Common myeloid progenitor, CD34-positive (primary cell): ENCODE measurements around the gene JAKMIP1.
A peak's percentile ranks its signal among the peaks of the same experiment; 100 is the strongest.

Experiments used
- CTCF ChIA-PET: fragments of 350-600 bp; sonication (Branson Sonifier 250); formaldehyde crosslinking; loops from one replicate; lab custom pipeline; 2021; ENCODE audit warnings: antibody characterized with exemption; lab: Charles Lee
- POLR2A ChIA-PET: fragments of 350-600 bp; sonication (Branson Sonifier 250); formaldehyde crosslinking; loops from one replicate; lab custom pipeline; 2021; ENCODE audit warnings: antibody characterized with exemption; lab: Charles Lee
- DNase-seq, 3 donors: peaks; one replicate each; pipeline versions ENCODE4 v3.0.0 to v3.0.0-alpha.2; 2013
- H3K27ac ChIP-seq, 2 experiments: 1 replicate in 1 of 2; 2 replicates in 1 of 2; pipeline ENCODE4 v1.7.0; 2013; ENCODE audit warnings: inconsistent platforms in 2 of 2, low read length in 2 of 2, mild to moderate bottlenecking in 2 of 2, low read depth in 1 of 2, moderate library complexity in 1 of 2; ENCODE audit not compliant: severe bottlenecking in 2 of 2, insufficient read depth in 1 of 2, poor library complexity in 1 of 2
- H3K27me3 ChIP-seq, 5 experiments: replicated peaks in 2 of 5; 1 replicate in 3 of 5; 2 replicates in 2 of 5; pipeline versions ENCODE4 v1.6.1 to v1.7.0; 2013; ENCODE audit warnings: low read length in 4 of 5, mild to moderate bottlenecking in 2 of 5, moderate library complexity in 2 of 5, inconsistent platforms in 1 of 5; ENCODE audit not compliant: insufficient read depth in 5 of 5, control insufficient read depth in 4 of 5
- H3K36me3 ChIP-seq, 4 experiments: 1 replicate in 2 of 4; 2 replicates in 2 of 4; pipeline versions ENCODE4 v1.6.1 to v1.7.0; 2013; ENCODE audit warnings: low read length in 3 of 4, control low read depth in 1 of 4, mild to moderate bottlenecking in 1 of 4; ENCODE audit not compliant: control insufficient read depth in 4 of 4, insufficient read depth in 4 of 4
- H3K4me1 ChIP-seq, 4 experiments: 1 replicate in 3 of 4; 2 replicates in 1 of 4; pipeline versions ENCODE4 v1.6.1 to v1.7.1; 2013; ENCODE audit warnings: low read length in 3 of 4, mild to moderate bottlenecking in 3 of 4, control low read depth in 1 of 4, inconsistent platforms in 1 of 4, moderate library complexity in 1 of 4; ENCODE audit not compliant: control insufficient read depth in 4 of 4, insufficient read depth in 4 of 4; ENCODE audit errors: control extremely low read depth in 1 of 4
- H3K4me3 ChIP-seq, 7 experiments: 1 replicate in 4 of 7; 2 replicates in 3 of 7; pipeline versions ENCODE4 v1.5.1 to v1.7.0; 2013; ENCODE audit warnings: mild to moderate bottlenecking in 7 of 7, low read length in 6 of 7, moderate library complexity in 6 of 7, inconsistent platforms in 2 of 7, low read depth in 2 of 7, control low read depth in 1 of 7; ENCODE audit not compliant: insufficient read depth in 4 of 7, control insufficient read depth in 1 of 7; ENCODE audit errors: extremely low read depth in 1 of 7
- H3K9me3 ChIP-seq, 5 experiments: 1 replicate in 4 of 5; 2 replicates in 1 of 5; pipeline versions ENCODE4 v1.6.1 to v1.7.1; 2013; ENCODE audit warnings: low read length in 4 of 5, mild to moderate bottlenecking in 2 of 5, inconsistent platforms in 1 of 5, low read depth in 1 of 5, moderate library complexity in 1 of 5; ENCODE audit not compliant: control insufficient read depth in 4 of 5, insufficient read depth in 2 of 5; ENCODE audit errors: control extremely low read depth in 1 of 5
- WGBS: methylation state at CpG from one replicate; pipeline ENCODE4 v1.1.5; 2013; ENCODE audit not compliant: insufficient coverage; 5-methylcytosine and 5-hydroxymethylcytosine counted together

JAKMIP1 gene

DNA sequence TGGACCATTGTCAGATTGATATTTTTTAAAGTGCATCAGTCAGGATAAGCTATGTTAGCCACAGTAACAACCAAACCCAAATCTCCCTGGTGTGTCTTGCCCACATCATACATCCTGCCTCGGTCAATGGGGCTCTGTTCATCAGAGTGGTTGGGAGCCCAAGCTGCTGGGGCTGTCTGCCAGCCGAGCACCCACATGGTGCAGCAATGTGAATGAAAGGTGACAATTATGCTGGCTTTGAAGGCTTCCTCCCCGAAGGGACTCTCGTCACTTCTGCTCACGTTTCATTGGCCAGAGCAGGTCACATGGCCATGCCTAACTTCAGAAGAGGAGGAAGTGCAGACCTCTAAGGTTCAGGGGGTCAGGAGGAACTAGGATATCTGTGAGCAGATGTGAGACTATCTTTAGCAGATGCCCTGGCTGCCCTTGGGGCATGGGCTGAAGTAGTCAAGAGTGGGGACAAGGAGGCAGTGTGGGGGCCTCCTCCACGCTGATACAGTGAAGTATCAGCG is 1.3 kb upstream of the JAKMIP1 start:
- H3K27me3 ChIP-seq: peaks cover 0 to 91% (median 45%) of the 10 kb centered on the region in 5 experiments
- no peak overlapping the region for H3K4me3 ChIP-seq
- H3K36me3 ChIP-seq: no peaks in the 10 kb centered on the region
- ChIA-PET CTCF (interaction anchor here (1.0 to 1.8 kb wide), 2 partner anchors 49 to 1950 kb away, joined by 4 read pairs; no protein-coding TSS in a partner anchor), POLR2A (no interaction called here)
- DNase-seq: peak in 2 of 3 donors; percentile 39 to 46
- no peak overlapping the region for H3K27ac ChIP-seq
- peaks cover 0 to 19% (median 10%) of the 10 kb centered on the region in 5 experiments for H3K9me3 ChIP-seq
- H3K4me1 ChIP-seq: peaks cover 0 to 19% (median 10%) of the 10 kb centered on the region in 4 experiments
- WGBS: 75% methylated on average over 5 of the region's 7 CpGs

GRCh38 chr4:6200922-6201362 is 593 bp upstream of the JAKMIP1 start:
- Histone ChIP-seq H3K9me3 (peaks cover 0 to 19% (median 10%) of the 10 kb centered on the region in 5 experiments), H3K27me3 (peaks cover 0 to 93% (median 45%) of the 10 kb centered on the region in 5 experiments), H3K4me3 (peak overlapping the region in 2 of 7 experiments; percentile 19 to 33), H3K27ac (no peak overlapping the region), H3K36me3 (no peaks in the 10 kb centered on the region), H3K4me1 (peaks cover 0 to 19% (median 10%) of the 10 kb centered on the region in 4 experiments)
- 22% methylated on average over 11 of the region's 15 CpGs for WGBS
- ChIA-PET POLR2A (no interaction called here), CTCF (interaction anchor here (1.0 to 1.8 kb wide), 2 partner anchors 50 to 1949 kb away, joined by 4 read pairs; no protein-coding TSS in a partner anchor)
- no peak for DNase-seq

- H3K9me3 ChIP-seq: peaks cover 0 to 19% (median 10%) of the 10 kb centered on the region in 5 experiments
- H3K36me3 ChIP-seq: no peaks in the 10 kb centered on the region
- POLR2A ChIA-PET: no interaction called here
- H3K4me3 ChIP-seq: peak overlapping the region in 1 of 7 experiments; percentile 27
- H3K4me1 ChIP-seq: peaks cover 0 to 19% (median 10%) of the 10 kb centered on the region in 4 experiments
- CTCF ChIA-PET: interaction anchor here (1.8 kb wide), 1 partner anchor 52 kb away, joined by 4 read pairs; no protein-coding TSS in a partner anchor
- DNase-seq: no peak
- H3K27me3 ChIP-seq: peaks cover 0 to 93% (median 39%) of the 10 kb centered on the region in 5 experiments
- WGBS: 3% methylated on average over 24 of the region's 55 CpGs
- H3K27ac ChIP-seq: no peak overlapping the region
Observed at GRCh38 chr4:6199422-6199921, 877 bp downstream of the JAKMIP1 start.

GRCh38 chr4:6198768-6199421 is 1.5 kb downstream of the JAKMIP1 start:
- no peak overlapping the region for H3K4me3 ChIP-seq
- POLR2A ChIA-PET: no interaction called here
- CTCF ChIA-PET: interaction anchor here (0.6 kb wide), 1 partner anchor 13 kb away, joined by 3 read pairs; no protein-coding TSS in a partner anchor
- peaks cover 0 to 19% (median 10%) of the 10 kb centered on the region in 5 experiments for H3K9me3 ChIP-seq
- H3K4me1 ChIP-seq: peaks cover 0 to 19% (median 10%) of the 10 kb centered on the region in 4 experiments
- peaks cover 0 to 92% (median 36%) of the 10 kb centered on the region in 5 experiments for H3K27me3 ChIP-seq
- DNase-seq: no peak
- no peaks in the 10 kb centered on the region for H3K36me3 ChIP-seq
- WGBS: 1% methylated on average over 26 of the region's 27 CpGs
- no peak overlapping the region for H3K27ac ChIP-seq

GRCh38 chr4:6198278-6198677 is 2.1 kb downstream of the JAKMIP1 start:
- DNase-seq: no peak
- no peaks in the 10 kb centered on the region for H3K36me3 ChIP-seq
- H3K4me1 ChIP-seq: peaks cover 0 to 19% (median 10%) of the 10 kb centered on the region in 4 experiments
- no peak overlapping the region for H3K4me3 ChIP-seq
- H3K9me3 ChIP-seq: peaks cover 0 to 19% (median 10%) of the 10 kb centered on the region in 5 experiments
- peaks cover 0 to 95% (median 36%) of the 10 kb centered on the region in 5 experiments for H3K27me3 ChIP-seq
- ChIA-PET CTCF (interaction anchor here (0.6 kb wide), 1 partner anchor 14 kb away, joined by 3 read pairs; no protein-coding TSS in a partner anchor), POLR2A (no interaction called here)
- WGBS: 62% methylated on average over 6 of the region's 6 CpGs
- H3K27ac ChIP-seq: no peak overlapping the region

DNA sequence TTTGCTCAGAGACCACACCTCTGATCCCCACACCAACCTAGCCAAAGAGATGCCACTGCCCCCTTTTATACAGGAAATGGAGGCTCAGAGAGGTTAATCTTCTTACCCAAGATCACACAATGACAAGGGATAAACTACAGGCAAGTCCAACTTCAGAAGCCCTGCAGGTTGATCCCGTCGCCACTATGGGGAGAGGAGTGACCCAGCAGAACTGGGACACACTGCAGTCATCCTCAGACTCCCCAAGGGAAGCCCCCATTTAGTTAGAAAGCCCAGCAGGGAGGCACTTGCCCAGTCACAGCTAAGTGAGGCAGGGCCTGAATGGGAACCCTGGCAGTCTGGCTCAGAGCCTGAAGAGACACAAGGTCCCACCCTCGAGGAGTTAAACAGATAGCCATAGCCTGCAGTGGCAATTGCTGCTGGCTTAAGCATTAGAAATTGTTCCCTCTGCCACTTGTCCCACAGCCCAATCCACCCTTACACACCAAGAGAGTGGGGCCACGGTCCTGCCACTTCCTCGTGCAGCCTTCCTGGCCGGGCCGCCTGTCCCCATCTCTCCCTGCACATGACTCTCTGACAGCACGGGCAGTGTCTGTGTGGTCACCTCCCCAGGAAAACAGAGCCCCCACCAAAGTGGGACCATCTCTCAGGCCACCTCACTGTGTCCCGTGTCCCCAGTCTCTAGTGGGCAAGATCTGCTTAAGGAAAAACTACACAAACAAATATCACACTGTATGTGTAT is 2.7 kb downstream of the JAKMIP1 start:
- Histone ChIP-seq H3K27me3 (peaks cover 0 to 95% (median 36%) of the 10 kb centered on the region in 5 experiments), H3K4me1 (peaks cover 0 to 19% (median 10%) of the 10 kb centered on the region in 4 experiments), H3K4me3 (no peak overlapping the region), H3K27ac (no peak overlapping the region), H3K9me3 (peaks cover 0 to 19% (median 10%) of the 10 kb centered on the region in 5 experiments), H3K36me3 (no peaks in the 10 kb centered on the region)
- POLR2A ChIA-PET: no interaction called here
- 75% methylated on average over 6 of the region's 9 CpGs for WGBS
- DNase-seq: no peak
- CTCF ChIA-PET: no interaction called here
